Vagina (tissue), 2 donors: ENCODE measurements around the gene SPRED1.

Experiments used
- CTCF ChIP-seq, 3 experiments: fragments of 450-650 bp in 2 of 3; fragments of 200-600 bp in 1 of 3; sonication (generic) in 1 of 3; IDR thresholded peaks; one replicate each; pipeline ENCODE4 v1.5.1; 2017 to 2019; ENCODE audit warnings: antibody characterized with exemption in 3 of 3, mild to moderate bottlenecking in 2 of 3, moderate library complexity in 2 of 3
- POLR2A ChIP-seq, 2 donors: fragments of 450-650 bp; IDR thresholded peaks; one replicate each; pipeline ENCODE4 v1.6.1; 2017; ENCODE audit warnings: antibody characterized with exemption in 2 of 2, mild to moderate bottlenecking in 2 of 2, moderate library complexity in 2 of 2
- POLR2AphosphoS5 ChIP-seq, 2 donors: sonication (generic); formaldehyde crosslinking; IDR thresholded peaks; one replicate each; pipeline ENCODE4 v1.9.0; 2017; ENCODE audit warnings: antibody characterized with exemption in 2 of 2, mild to moderate bottlenecking in 2 of 2, low read depth in 1 of 2; ENCODE audit not compliant: insufficient read depth in 1 of 2

- TF ChIP-seq POLR2A (IDR thresholded peaks at IDR 0.05): no peak
- TF ChIP-seq POLR2AphosphoS5 (IDR thresholded peaks at IDR 0.05; ENCODE audit: insufficient read depth in 1 of 2, low read depth in 1 of 2): no peak
- TF ChIP-seq CTCF (IDR thresholded peaks at IDR 0.05): no peak
These were observed 56.2 kb downstream of the SPRED1 start for GRCh38 chr15:38308797-38309196.
